WTC11 (cell line): Measurements from ENCODE around the gene SLC34A1. TPM values are rescaled to one million over a fixed set of nuclear protein-coding genes. Genes with fewer than 3 reads are reported as not detected.

Source experiments
- ATAC-seq: fragments of 200-7000 bp; cut with Tn5 transposase; 2 replicates; pipeline ENCODE4 v1.10.0; 2021; ENCODE audit warnings: mild to moderate bottlenecking, moderate library complexity
- CTCF ChIA-PET: fragments of 300-600 bp; sonication (Branson Sonifier 250); formaldehyde crosslinking; loops from one replicate; lab custom pipeline; 2021; ENCODE audit warnings: antibody characterized with exemption; lab: Charles Lee
- POLR2A ChIA-PET: fragments of 350-600 bp; sonication (Branson Sonifier 250); formaldehyde crosslinking; loops from one replicate; lab custom pipeline; 2021; ENCODE audit warnings: antibody characterized with exemption; lab: Charles Lee
- DNase-seq: peaks from one replicate; pipeline ENCODE4 v3.0.0; 2021; ENCODE audit warnings: low spot score
- H3K27ac Mint-ChIP-seq: 2 replicates; pipeline ENCODE4 v1.8.0; 2021; ENCODE audit warnings: mixed read lengths
- H3K27me3 Mint-ChIP-seq: 2 replicates; pipeline ENCODE4 v1.8.0; 2021; ENCODE audit warnings: low read depth, mild to moderate bottlenecking, moderate library complexity, mixed read lengths
- H3K36me3 Mint-ChIP-seq: 2 replicates; pipeline ENCODE4 v1.8.0; 2021; ENCODE audit warnings: mixed read lengths
- H3K4me1 Mint-ChIP-seq: 2 replicates; pipeline ENCODE4 v1.8.0; 2022; ENCODE audit warnings: mixed read lengths
- H3K4me3 Mint-ChIP-seq: 2 replicates; pipeline ENCODE4 v1.8.0; 2021; ENCODE audit warnings: mild to moderate bottlenecking, moderate library complexity, mixed read lengths
- H3K9me3 Mint-ChIP-seq: 2 replicates; pipeline ENCODE4 v1.8.0; 2021; ENCODE audit warnings: mixed read lengths
- AR ChIP-seq: fragments of 250-450 bp; sonication (Bioruptor Pico); IDR thresholded peaks from 2 replicates; pipeline ENCODE4 v1.9.0; 2021; ENCODE audit warnings: mild to moderate bottlenecking
- CBFB ChIP-seq: sonication (generic); formaldehyde crosslinking; IDR thresholded peaks from 2 replicates; pipeline ENCODE4 v1.8.1; 2022; ENCODE audit warnings: mild to moderate bottlenecking, low read depth, missing genetic modification reagents
- CREM ChIP-seq: sonication (generic); formaldehyde crosslinking; IDR thresholded peaks from 2 replicates; pipeline ENCODE4 v1.8.1; 2022; ENCODE audit warnings: mild to moderate bottlenecking, missing genetic modification reagents, moderate library complexity
- ELF4 ChIP-seq: sonication (generic); formaldehyde crosslinking; IDR thresholded peaks from 2 replicates; pipeline ENCODE4 v1.8.1; 2022; ENCODE audit warnings: low read depth, mild to moderate bottlenecking, moderate library complexity, missing genetic modification reagents
- EMX1 ChIP-seq: fragments of 250-450 bp; sonication (Bioruptor Pico); IDR thresholded peaks from 2 replicates; pipeline ENCODE4 v1.8.0; 2021; ENCODE audit warnings: mild to moderate bottlenecking
- HMGA2 ChIP-seq: fragments of 250-450 bp; sonication (Bioruptor Pico); IDR thresholded peaks from 2 replicates; pipeline ENCODE4 v1.4.0; 2021; ENCODE audit warnings: mild to moderate bottlenecking, moderate library complexity
- NFE2L1 ChIP-seq: sonication (generic); formaldehyde crosslinking; IDR thresholded peaks from 2 replicates; pipeline ENCODE4 v1.8.1; 2023; ENCODE audit warnings: missing genetic modification reagents
- NFYB ChIP-seq: sonication (generic); formaldehyde crosslinking; conservative IDR thresholded peaks from 2 replicates; pipeline ENCODE4 v1.8.0; 2022; ENCODE audit warnings: low read depth, missing genetic modification reagents
- TCF7 ChIP-seq: sonication (generic); formaldehyde crosslinking; IDR thresholded peaks from 2 replicates; pipeline ENCODE4 v1.8.0; 2022; ENCODE audit warnings: mild to moderate bottlenecking, low read depth, missing genetic modification reagents, moderate library complexity
- TEAD1 ChIP-seq: sonication (generic); formaldehyde crosslinking; IDR thresholded peaks from 2 replicates; pipeline ENCODE4 v1.8.0; 2022; ENCODE audit warnings: mild to moderate bottlenecking, missing genetic modification reagents
- TEAD4 ChIP-seq: sonication (generic); formaldehyde crosslinking; IDR thresholded peaks from 2 replicates; pipeline ENCODE4 v1.8.0; 2022; ENCODE audit warnings: mild to moderate bottlenecking, missing genetic modification reagents
- ZNF138 ChIP-seq: sonication (generic); formaldehyde crosslinking; conservative IDR thresholded peaks from 2 replicates; pipeline ENCODE4 v1.8.1; 2022; ENCODE audit warnings: mild to moderate bottlenecking, moderate library complexity, missing genetic modification reagents
- total RNA-seq: library from RNA; stranded (reverse); gene quantifications from 3 replicates; pipeline ENCODE4 v1.2.3, GENCODE V29; 2021
- TF ChIP-seq, protein P1 (sequence below): sonication (generic); formaldehyde crosslinking; IDR thresholded peaks from 2 replicates; pipeline ENCODE4 v1.8.0; 2022; ENCODE audit warnings: mild to moderate bottlenecking, missing genetic modification reagents
- TF ChIP-seq, protein P2 (sequence below): fragments of 250-450 bp; sonication (Bioruptor Pico); IDR thresholded peaks from 2 replicates; pipeline ENCODE4 v1.9.0; 2021; ENCODE audit warnings: mild to moderate bottlenecking, borderline replicate concordance
- TF ChIP-seq, protein P3 (sequence below): sonication (generic); formaldehyde crosslinking; IDR thresholded peaks from 2 replicates; pipeline ENCODE4 v1.8.0; 2022; ENCODE audit warnings: mild to moderate bottlenecking, missing genetic modification reagents
- TF ChIP-seq, protein P4 (sequence below): sonication (generic); formaldehyde crosslinking; IDR thresholded peaks from 2 replicates; pipeline ENCODE4 v1.8.1; 2023; ENCODE audit warnings: mild to moderate bottlenecking, missing genetic modification reagents
- TF ChIP-seq, protein P5 (sequence below): sonication (generic); formaldehyde crosslinking; IDR thresholded peaks from 2 replicates; pipeline ENCODE4 v1.8.1; 2023; ENCODE audit warnings: mild to moderate bottlenecking, moderate library complexity, missing genetic modification reagents
- TF ChIP-seq, protein P6 (sequence below): sonication (generic); formaldehyde crosslinking; IDR thresholded peaks from 2 replicates; pipeline ENCODE4 v1.8.0; 2023; ENCODE audit warnings: missing genetic modification reagents
- TF ChIP-seq, protein P7 (sequence below): sonication (generic); formaldehyde crosslinking; IDR thresholded peaks from 2 replicates; pipeline ENCODE4 v1.8.1; 2023; ENCODE audit warnings: mild to moderate bottlenecking, missing genetic modification reagents

Gene SLC34A1
- total RNA-seq, 1 experiment from 2014 or later, result not detected

DNA sequence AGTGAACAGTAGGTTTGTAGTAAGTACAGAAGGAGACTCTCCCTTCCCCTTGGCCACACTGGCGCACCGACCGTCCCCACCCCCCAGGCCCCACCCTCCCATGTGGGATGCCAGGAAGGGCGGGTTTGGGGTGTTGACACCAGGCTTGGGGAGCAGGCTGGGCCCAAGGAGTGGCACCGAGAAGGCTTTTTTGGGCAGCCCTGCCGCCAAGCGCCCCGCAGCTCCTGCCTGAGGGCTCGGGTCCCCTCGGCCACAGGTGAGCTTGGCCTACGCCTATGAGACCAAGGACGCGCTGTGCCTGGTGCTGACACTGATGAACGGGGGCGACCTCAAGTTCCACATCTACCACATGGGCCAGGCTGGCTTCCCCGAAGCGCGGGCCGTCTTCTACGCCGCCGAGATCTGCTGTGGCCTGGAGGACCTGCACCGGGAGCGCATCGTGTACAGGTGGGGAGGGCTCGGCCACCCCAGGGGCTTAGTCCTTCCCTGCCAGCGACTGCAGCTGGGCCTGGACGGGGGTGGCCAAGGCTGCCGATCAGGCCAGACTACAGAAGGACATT lies 49.5 kb downstream of the SLC34A1 start (continued):
- TF ChIP-seq ELF4 (CRISPR knock-in tag), result no peak

DNA sequence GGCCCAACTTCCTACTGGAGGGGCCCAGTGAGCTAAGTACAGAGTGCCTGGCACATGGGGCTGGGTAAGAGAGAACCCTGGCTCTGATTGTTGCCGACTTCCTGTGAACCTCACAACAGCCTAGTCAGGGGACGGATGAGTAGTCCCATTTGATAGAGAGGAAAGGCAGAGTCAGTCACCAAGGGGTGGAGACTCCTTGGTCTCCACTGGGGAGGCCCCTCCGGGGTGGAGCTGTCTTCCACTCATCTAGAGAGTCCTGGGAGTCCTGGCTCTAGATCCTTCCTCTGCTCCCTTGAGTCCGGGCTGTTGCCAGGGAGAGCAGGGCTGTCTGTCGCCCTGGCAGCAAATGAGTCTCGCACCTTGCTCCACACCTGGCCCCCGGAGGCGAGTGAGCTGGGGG lies 50.2 kb downstream of the SLC34A1 start:
- H3K9me3 Mint-ChIP-seq, result no peaks in the 10 kb centered on the region
- ChIA-PET POLR2A (no interaction called here), CTCF (no interaction called here)
- no peak for ATAC-seq
- TF ChIP-seq, protein P1, sequence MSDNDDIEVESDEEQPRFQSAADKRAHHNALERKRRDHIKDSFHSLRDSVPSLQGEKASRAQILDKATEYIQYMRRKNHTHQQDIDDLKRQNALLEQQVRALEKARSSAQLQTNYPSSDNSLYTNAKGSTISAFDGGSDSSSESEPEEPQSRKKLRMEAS (CRISPR knock-in tag), result no peak
- TF ChIP-seq, protein P2, sequence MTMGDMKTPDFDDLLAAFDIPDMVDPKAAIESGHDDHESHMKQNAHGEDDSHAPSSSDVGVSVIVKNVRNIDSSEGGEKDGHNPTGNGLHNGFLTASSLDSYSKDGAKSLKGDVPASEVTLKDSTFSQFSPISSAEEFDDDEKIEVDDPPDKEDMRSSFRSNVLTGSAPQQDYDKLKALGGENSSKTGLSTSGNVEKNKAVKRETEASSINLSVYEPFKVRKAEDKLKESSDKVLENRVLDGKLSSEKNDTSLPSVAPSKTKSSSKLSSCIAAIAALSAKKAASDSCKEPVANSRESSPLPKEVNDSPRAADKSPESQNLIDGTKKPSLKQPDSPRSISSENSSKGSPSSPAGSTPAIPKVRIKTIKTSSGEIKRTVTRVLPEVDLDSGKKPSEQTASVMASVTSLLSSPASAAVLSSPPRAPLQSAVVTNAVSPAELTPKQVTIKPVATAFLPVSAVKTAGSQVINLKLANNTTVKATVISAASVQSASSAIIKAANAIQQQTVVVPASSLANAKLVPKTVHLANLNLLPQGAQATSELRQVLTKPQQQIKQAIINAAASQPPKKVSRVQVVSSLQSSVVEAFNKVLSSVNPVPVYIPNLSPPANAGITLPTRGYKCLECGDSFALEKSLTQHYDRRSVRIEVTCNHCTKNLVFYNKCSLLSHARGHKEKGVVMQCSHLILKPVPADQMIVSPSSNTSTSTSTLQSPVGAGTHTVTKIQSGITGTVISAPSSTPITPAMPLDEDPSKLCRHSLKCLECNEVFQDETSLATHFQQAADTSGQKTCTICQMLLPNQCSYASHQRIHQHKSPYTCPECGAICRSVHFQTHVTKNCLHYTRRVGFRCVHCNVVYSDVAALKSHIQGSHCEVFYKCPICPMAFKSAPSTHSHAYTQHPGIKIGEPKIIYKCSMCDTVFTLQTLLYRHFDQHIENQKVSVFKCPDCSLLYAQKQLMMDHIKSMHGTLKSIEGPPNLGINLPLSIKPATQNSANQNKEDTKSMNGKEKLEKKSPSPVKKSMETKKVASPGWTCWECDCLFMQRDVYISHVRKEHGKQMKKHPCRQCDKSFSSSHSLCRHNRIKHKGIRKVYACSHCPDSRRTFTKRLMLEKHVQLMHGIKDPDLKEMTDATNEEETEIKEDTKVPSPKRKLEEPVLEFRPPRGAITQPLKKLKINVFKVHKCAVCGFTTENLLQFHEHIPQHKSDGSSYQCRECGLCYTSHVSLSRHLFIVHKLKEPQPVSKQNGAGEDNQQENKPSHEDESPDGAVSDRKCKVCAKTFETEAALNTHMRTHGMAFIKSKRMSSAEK (CRISPR knock-in tag), result no peak
- no peak for TF ChIP-seq CREM (CRISPR knock-in tag)
- TF ChIP-seq, protein P3, sequence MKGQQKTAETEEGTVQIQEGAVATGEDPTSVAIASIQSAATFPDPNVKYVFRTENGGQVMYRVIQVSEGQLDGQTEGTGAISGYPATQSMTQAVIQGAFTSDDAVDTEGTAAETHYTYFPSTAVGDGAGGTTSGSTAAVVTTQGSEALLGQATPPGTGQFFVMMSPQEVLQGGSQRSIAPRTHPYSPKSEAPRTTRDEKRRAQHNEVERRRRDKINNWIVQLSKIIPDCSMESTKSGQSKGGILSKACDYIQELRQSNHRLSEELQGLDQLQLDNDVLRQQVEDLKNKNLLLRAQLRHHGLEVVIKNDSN (CRISPR knock-in tag), result no peak
- no peak for TF ChIP-seq NFE2L1
- TF ChIP-seq HMGA2 (CRISPR knock-in tag), result no peak
- TF ChIP-seq, protein P4, sequence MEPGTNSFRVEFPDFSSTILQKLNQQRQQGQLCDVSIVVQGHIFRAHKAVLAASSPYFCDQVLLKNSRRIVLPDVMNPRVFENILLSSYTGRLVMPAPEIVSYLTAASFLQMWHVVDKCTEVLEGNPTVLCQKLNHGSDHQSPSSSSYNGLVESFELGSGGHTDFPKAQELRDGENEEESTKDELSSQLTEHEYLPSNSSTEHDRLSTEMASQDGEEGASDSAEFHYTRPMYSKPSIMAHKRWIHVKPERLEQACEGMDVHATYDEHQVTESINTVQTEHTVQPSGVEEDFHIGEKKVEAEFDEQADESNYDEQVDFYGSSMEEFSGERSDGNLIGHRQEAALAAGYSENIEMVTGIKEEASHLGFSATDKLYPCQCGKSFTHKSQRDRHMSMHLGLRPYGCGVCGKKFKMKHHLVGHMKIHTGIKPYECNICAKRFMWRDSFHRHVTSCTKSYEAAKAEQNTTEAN (CRISPR knock-in tag), result no peak
- TF ChIP-seq, protein P5, sequence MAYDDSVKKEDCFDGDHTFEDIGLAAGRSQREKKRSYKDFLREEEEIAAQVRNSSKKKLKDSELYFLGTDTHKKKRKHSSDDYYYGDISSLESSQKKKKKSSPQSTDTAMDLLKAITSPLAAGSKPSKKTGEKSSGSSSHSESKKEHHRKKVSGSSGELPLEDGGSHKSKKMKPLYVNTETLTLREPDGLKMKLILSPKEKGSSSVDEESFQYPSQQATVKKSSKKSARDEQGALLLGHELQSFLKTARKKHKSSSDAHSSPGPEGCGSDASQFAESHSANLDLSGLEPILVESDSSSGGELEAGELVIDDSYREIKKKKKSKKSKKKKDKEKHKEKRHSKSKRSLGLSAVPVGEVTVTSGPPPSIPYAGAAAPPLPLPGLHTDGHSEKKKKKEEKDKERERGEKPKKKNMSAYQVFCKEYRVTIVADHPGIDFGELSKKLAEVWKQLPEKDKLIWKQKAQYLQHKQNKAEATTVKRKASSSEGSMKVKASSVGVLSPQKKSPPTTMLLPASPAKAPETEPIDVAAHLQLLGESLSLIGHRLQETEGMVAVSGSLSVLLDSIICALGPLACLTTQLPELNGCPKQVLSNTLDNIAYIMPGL (CRISPR knock-in tag), result no peak
- TF ChIP-seq EMX1 (CRISPR knock-in tag), result no peak
- TF ChIP-seq TEAD4 (CRISPR knock-in tag), result no peak
- no peak for TF ChIP-seq AR
- TF ChIP-seq TEAD1 (CRISPR knock-in tag), result no peak
- TF ChIP-seq NFYB (CRISPR knock-in tag), result no peak
- no peak for TF ChIP-seq CBFB
- TF ChIP-seq, protein P6, sequence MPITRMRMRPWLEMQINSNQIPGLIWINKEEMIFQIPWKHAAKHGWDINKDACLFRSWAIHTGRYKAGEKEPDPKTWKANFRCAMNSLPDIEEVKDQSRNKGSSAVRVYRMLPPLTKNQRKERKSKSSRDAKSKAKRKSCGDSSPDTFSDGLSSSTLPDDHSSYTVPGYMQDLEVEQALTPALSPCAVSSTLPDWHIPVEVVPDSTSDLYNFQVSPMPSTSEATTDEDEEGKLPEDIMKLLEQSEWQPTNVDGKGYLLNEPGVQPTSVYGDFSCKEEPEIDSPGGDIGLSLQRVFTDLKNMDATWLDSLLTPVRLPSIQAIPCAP (CRISPR knock-in tag), result no peak
- no peak for TF ChIP-seq ZNF138 (CRISPR knock-in tag)
- TF ChIP-seq, protein P7, sequence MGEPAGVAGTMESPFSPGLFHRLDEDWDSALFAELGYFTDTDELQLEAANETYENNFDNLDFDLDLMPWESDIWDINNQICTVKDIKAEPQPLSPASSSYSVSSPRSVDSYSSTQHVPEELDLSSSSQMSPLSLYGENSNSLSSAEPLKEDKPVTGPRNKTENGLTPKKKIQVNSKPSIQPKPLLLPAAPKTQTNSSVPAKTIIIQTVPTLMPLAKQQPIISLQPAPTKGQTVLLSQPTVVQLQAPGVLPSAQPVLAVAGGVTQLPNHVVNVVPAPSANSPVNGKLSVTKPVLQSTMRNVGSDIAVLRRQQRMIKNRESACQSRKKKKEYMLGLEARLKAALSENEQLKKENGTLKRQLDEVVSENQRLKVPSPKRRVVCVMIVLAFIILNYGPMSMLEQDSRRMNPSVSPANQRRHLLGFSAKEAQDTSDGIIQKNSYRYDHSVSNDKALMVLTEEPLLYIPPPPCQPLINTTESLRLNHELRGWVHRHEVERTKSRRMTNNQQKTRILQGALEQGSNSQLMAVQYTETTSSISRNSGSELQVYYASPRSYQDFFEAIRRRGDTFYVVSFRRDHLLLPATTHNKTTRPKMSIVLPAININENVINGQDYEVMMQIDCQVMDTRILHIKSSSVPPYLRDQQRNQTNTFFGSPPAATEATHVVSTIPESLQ (CRISPR knock-in tag), result no peak
- TF ChIP-seq TCF7, result no peak
- H3K27ac Mint-ChIP-seq, result no peak overlapping the region
- H3K4me3 Mint-ChIP-seq, result no peak overlapping the region
- H3K4me1 Mint-ChIP-seq, result no peaks in the 10 kb centered on the region
- peaks cover 30% of the 10 kb centered on the region for H3K36me3 Mint-ChIP-seq
- DNase-seq, result no peak
- no peaks in the 10 kb centered on the region for H3K27me3 Mint-ChIP-seq
